ENCODE data around the gene ELOVL6. TPM values are rescaled to one million over a fixed set of nuclear protein-coding genes. Genes with fewer than 3 reads are reported as not detected.
A peak's percentile ranks its signal among the peaks of the same experiment; 100 is the strongest.

Gene ELOVL6
- total RNA-seq, 2 experiments from 2014 or later: 1.6 to 2.9 TPM

DNA sequence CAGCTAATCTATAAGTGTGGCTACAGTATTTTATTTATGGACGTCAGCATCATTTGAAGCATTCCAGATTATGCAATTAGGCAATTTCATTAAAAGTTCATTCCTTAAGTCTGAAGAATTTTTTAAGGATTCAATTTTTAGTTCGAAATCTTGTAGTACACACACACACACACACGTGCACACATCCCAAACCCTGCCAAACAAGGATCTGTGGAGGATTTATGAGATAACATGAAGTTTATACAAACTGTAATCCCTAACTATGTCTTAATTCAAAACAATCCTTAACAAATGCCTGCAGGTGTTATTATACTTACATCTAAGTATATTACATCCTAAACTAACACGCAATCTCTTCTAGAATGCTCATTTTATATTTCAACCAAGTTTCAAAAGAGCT, 105.8 kb downstream of the ELOVL6 start:
- Histone ChIP-seq H3K4me3 (ENCODE audit: low read length) (no peak overlapping the region), H3K27me3 (ENCODE audit: control insufficient read depth in 1 of 2, insufficient read depth in 2 of 2, low read length in 2 of 2) (no peaks in the 10 kb centered on the region), H3K4me1 (ENCODE audit: insufficient read depth, low read length) (no peaks in the 10 kb centered on the region), H3K9me3 (ENCODE audit: control insufficient read depth in 1 of 2, insufficient read depth in 1 of 2, low read length in 2 of 2) (no peaks in the 10 kb centered on the region), H3K36me3 (ENCODE audit: insufficient read depth, low read length) (no peaks in the 10 kb centered on the region), H3K27ac (ENCODE audit: low read depth in 1 of 2, low read length in 2 of 2) (no peak overlapping the region)
- H3K27ac Mint-ChIP-seq: no peak overlapping the region
- TF ChIP-seq, protein P1, sequence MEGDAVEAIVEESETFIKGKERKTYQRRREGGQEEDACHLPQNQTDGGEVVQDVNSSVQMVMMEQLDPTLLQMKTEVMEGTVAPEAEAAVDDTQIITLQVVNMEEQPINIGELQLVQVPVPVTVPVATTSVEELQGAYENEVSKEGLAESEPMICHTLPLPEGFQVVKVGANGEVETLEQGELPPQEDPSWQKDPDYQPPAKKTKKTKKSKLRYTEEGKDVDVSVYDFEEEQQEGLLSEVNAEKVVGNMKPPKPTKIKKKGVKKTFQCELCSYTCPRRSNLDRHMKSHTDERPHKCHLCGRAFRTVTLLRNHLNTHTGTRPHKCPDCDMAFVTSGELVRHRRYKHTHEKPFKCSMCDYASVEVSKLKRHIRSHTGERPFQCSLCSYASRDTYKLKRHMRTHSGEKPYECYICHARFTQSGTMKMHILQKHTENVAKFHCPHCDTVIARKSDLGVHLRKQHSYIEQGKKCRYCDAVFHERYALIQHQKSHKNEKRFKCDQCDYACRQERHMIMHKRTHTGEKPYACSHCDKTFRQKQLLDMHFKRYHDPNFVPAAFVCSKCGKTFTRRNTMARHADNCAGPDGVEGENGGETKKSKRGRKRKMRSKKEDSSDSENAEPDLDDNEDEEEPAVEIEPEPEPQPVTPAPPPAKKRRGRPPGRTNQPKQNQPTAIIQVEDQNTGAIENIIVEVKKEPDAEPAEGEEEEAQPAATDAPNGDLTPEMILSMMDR (IDR thresholded peaks at IDR 0.05): no peak
- intact Hi-C loops (cut with DNase I, micrococcal nuclease): no loop called here
- peaks cover 18% of the 10 kb centered on the region for H3K4me1 Mint-ChIP-seq (ENCODE audit: low read depth)
- DNase-seq: no peak
- ChIA-PET CTCF (no interaction called here), POLR2A (interaction anchor here (0.8 kb wide), 1 partner anchor 179 kb away, joined by 4 read pairs; no protein-coding TSS in a partner anchor)
- H3K27me3 Mint-ChIP-seq: no peaks in the 10 kb centered on the region
- H3K36me3 Mint-ChIP-seq (ENCODE audit: low read depth): no peaks in the 10 kb centered on the region
- H3K9me3 Mint-ChIP-seq: no peaks in the 10 kb centered on the region
- no peak overlapping the region for H3K4me3 Mint-ChIP-seq
- ATAC-seq (ENCODE audit: poor library complexity): no peak

DNA sequence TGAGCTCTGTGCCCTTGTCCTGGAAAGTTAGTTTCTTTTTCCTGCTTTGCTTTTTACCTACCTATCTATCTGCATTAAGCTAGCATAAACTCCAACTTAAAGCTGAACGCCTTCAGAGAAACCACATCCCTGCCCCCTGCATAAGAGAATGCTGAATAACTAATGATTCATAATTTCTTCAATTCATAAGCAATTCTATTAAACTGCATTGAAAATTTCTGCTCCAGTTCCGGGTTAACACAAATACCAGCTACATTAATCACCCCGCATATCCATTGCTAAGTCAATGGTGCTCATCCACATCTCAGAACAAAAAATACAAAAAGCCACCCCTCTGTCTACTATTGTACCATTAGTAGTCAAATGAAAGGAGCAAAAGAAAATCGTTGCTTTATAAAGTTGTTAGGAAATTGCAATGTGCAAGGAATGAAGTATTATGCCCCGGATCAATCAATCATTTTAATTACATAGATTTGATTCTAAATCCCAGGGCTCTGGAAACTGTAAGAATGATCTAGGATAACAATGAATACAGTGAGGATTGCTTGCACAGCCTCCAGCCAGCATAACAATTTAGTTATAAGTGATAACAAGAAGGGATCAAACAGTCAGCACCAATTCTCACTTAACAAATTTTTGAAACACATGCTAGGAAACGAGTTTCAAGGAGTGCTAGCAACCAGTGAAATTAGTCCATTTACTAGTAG, 106.8 kb downstream of the ELOVL6 start:
- H3K4me3 ChIP-seq (ENCODE audit: low read length): no peak overlapping the region
- DNase-seq: no peak
- intact Hi-C loops (cut with DNase I, micrococcal nuclease): no loop called here
- no peak overlapping the region for H3K27ac Mint-ChIP-seq
- no peaks in the 10 kb centered on the region for H3K36me3 Mint-ChIP-seq (ENCODE audit: low read depth)
- H3K4me1 Mint-ChIP-seq (ENCODE audit: low read depth): peaks cover 22% of the 10 kb centered on the region
- H3K27me3 Mint-ChIP-seq: no peaks in the 10 kb centered on the region
- no peaks in the 10 kb centered on the region for H3K9me3 ChIP-seq (ENCODE audit: control insufficient read depth in 1 of 2, insufficient read depth in 1 of 2, low read length in 2 of 2)
- no peaks in the 10 kb centered on the region for H3K4me1 ChIP-seq (ENCODE audit: insufficient read depth, low read length)
- no peak overlapping the region for H3K27ac ChIP-seq (ENCODE audit: low read depth in 1 of 2, low read length in 2 of 2)
- H3K4me3 Mint-ChIP-seq: no peak overlapping the region
- TF ChIP-seq, protein P1 (IDR thresholded peaks at IDR 0.05): no peak
- H3K27me3 ChIP-seq (ENCODE audit: control insufficient read depth in 1 of 2, insufficient read depth in 2 of 2, low read length in 2 of 2): no peaks in the 10 kb centered on the region
- POLR2A ChIA-PET: no interaction called here
- CTCF ChIA-PET: interaction anchor here (1.0 kb wide), 1 partner anchor 38 kb away, joined by 4 read pairs; no protein-coding TSS in a partner anchor
- ATAC-seq (ENCODE audit: poor library complexity): no peak
- H3K36me3 ChIP-seq (ENCODE audit: insufficient read depth, low read length): no peaks in the 10 kb centered on the region
- no peaks in the 10 kb centered on the region for H3K9me3 Mint-ChIP-seq

DNA sequence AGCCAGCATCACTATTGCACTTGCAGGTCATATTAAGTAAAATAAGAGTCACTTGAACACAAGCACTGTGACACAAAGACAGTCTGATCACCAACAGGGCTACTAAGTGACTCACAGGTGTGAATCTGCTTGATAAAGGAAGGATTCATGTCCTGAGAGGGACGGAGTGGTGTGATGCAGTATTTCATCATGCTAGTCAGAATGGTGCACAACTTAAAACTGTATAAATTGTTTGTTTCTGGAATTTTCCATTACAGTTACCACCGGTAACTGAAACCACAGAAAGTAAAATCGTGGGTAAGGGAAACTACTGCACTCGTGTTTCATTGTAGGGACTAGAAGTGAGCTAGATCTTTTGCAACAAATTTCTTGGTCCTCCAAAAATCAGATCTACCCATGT, 109.7 kb downstream of the ELOVL6 start:
- ATAC-seq (ENCODE audit: poor library complexity): peak; percentile 14

More for the DNA sequence above, 109.7 kb downstream of the ELOVL6 start:
- Histone ChIP-seq H3K4me3 (ENCODE audit: low read length) (no peak overlapping the region), H3K27me3 (ENCODE audit: control insufficient read depth in 1 of 2, insufficient read depth in 2 of 2, low read length in 2 of 2) (no peaks in the 10 kb centered on the region), H3K27ac (ENCODE audit: low read depth in 1 of 2, low read length in 2 of 2) (no peak overlapping the region), H3K9me3 (ENCODE audit: control insufficient read depth in 1 of 2, insufficient read depth in 1 of 2, low read length in 2 of 2) (no peaks in the 10 kb centered on the region), H3K4me1 (ENCODE audit: insufficient read depth, low read length) (peaks cover 13% of the 10 kb centered on the region), H3K36me3 (ENCODE audit: insufficient read depth, low read length) (no peaks in the 10 kb centered on the region)
- no peaks in the 10 kb centered on the region for H3K36me3 Mint-ChIP-seq (ENCODE audit: low read depth)
- H3K4me1 Mint-ChIP-seq (ENCODE audit: low read depth): peaks cover 41% of the 10 kb centered on the region
- CTCF ChIA-PET: no interaction called here
- no peaks in the 10 kb centered on the region for H3K9me3 Mint-ChIP-seq
- peak in 2 of 14 experiments; percentile 2 to 15 for DNase-seq
- H3K27me3 Mint-ChIP-seq: no peaks in the 10 kb centered on the region
- TF ChIP-seq, protein P1 (IDR thresholded peaks at IDR 0.05): no peak
- intact Hi-C loops (cut with DNase I, micrococcal nuclease): no loop called here
- H3K4me3 Mint-ChIP-seq: no peak overlapping the region
- no peak overlapping the region for H3K27ac Mint-ChIP-seq
- POLR2A ChIA-PET: no interaction called here
